NK-92 (cell line): Measurements from ENCODE around the gene COX19.

Experiments used
- DNase-seq: peaks from one replicate; lab custom pipeline; 2025; ENCODE audit not compliant: unreplicated experiment; lab: John Stamatoyannopoulos, UW

Gene COX19

DNA sequence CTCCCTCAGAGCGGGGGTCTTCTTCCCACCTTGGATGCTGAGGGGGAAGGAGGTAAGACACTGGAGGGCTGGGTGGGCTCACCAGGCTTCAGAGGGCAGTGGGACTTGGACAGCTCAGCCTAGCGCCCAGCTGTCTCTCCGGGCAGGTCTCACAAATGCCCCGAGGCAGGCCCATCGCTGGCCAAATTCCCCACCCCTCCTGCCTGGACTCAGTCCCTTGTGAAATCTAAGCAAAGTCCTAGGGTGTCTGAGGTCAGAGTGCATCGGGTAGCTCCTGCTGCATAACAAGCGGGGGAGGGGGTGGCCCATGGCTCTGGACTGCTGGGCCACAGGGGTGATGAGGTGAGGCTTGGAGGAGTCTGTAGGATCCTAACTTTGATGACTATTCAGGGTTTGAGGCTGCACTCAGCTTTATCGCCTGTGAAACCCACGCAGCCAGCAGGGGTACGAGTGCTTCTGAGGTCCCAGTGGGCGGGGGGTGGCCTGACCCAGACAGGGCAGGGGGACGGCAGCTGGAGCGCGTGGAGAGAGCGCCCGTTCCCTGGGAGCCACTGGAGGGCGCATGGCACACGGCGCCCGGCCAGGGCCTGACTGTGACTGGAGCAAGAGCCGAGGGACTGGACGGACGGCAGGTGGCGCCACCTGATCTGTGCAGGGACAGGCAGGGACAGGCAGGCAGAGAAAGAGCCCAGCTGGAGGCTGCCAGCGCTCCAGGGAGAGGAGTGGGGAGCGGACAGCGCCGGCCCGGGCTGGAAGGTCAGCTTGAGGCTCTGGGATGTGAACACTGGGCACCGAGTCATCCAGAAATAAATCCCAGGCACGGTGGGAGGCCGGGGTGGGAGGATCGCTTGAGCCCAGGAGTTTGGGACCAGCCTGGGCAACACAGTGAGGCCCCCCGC, 17.6 kb upstream of the COX19 start:
- peak; percentile 39 for DNase-seq

DNA sequence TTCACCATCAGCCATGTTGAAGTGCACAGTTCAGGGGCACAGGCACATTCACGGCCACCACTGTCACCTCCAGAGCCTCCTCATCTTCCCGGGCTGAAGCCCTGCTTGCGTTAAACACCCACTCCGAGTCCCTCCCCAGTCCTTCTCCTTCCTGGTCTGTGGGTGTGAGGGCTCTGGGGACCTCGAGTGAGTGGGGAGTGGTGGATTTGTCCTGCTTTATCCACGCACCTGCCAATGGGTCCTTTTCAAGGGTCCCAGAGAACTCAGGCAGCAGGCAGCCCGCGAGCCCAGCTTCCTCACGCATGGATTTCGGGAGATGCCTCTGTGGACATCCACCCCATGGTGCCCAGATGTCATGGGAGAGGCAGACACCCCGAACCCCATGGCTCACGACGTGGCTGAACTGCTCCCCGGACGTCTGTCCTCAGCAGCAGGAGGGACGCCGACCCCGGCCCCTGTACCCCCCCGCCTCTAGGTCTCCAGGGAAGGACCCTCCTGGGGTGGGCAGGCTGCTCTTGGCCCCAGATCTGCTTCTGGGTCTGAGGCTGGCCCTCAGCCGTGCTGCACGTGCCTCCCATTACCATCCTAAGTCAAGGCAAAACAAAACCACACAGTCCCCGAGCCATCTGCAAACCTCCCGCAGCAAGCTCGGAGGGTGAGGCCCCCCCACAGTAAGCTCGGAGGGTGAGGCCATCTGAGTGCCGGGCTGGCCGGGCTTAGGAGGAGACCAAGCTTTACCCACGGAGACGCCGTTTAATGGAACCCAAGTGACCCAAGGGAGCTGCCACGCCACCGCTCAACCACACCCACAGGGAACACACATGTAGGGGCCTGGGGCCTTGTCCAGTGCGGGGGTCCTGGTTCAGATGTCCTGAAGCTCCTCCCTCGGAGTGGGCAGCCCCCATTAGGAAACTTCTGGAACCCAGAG, 16.6 kb upstream of the COX19 start:
- no peak for DNase-seq

DNA sequence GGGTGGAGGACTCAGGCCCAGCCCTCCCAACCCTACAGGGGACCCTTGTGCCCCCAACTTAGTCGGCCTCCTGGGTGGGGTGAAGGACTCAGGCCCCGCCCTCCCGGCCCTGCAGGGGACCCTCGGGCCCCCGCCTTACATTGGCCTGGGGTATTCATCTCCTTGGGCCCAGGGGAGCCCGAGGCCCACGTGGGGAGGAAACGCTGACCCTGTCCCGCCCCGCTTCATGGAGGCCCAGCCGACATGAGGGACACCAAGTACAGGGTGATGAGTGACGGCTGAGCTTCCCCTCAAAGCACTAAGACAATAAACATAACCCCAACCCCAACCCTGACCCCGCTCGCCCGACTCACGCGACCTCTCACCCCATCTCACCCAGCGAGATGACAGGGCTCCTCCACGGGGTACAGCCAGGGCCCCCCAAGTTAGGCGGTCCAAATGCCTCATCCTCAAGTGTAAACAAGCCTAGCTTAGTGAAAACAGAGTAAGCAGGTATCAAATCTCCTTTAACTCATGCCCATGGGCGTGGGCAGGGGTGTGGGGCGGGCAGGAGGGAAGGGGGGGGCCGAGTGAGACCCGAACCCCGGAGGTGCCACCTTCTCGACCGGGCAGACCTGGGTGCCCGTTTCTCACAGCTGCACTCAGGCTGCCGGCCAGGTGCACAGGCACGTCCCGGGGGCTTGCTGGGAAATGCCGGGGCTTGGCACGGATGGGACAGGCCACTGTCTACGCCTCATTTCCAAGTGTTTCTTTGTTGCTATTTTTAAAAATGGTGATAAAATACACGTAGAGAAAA, 15.8 kb upstream of the COX19 start:
- DNase-seq = no peak

DNA sequence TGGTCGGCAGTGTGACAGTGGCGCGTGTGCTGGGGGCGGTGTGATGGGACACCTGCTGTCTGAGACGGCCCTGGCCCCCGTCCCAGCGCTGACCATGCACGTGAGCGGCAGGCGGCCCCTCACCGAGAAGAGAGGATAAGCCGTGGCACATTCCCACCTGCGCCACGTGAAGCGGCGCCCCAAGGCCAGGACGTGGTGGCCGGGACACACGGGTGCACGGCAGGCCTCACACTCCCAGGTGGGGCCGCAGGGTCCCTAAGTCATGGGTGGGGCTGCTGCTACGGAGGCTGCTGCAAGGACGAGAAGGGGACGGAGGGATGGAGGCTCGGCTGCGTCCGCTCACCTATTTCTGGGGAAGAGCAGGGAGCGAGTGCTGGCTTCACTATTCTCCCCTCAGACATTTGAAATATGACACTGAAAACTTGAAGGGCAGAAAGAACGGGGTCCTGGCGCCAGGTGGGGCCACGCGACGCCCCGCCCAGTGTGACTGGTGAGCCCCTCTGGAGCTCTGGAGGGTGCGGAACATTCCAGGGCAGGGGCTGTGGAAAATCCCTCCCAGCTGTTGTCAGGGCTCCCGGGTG, 15.1 kb upstream of the COX19 start:
- no peak for DNase-seq

DNA sequence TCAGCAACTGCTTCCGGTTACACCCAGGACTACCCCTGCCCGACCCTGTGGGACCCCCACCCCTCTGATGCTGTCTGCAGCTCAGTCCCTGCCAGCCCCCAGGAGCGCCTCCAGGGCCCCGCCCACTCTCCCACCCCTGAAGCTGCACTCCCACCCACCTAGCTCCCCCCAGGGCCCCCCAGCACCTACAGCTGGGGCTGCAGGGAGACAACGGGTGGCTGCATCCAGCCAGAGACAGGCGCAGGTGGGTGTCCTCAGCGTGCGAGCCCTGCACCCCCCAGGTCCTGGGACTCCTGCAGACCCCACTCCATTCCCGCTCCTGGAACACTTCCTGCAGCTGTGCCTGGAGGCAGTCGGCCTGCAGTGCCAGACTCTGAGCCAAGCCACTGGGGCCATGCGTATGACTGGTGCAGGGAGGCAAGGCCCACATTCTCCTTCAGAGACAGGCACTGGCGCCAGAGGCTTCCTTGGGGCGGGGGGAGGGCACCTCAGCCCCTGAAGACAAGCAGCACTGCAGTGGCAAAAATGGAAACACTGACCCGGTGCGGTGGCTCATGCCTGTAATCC, 13.7 kb upstream of the COX19 start:
- no peak for DNase-seq

DNA sequence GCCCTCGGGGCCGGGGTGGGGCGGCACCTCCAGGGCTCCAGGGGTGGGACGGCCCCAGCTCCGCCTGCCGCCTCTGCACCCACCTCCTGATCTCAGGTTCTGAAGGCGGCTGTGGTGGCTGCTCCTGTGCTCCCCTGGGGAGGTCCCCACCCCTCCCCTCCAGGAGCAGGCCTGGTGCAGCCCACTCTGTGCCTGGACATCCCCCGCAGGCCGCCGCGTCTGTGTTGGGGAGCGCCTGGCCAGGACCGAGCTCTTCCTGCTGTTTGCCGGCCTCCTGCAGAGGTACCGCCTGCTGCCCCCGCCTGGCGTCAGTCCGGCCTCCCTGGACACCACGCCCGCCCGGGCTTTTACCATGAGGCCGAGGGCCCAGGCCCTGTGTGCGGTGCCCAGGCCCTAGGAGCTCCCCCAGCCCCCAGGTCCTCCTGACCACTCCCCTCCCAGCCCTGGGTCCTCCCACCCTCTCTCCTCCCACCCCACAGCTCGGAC, 13.1 kb upstream of the COX19 start:
- DNase-seq = no peak

DNA sequence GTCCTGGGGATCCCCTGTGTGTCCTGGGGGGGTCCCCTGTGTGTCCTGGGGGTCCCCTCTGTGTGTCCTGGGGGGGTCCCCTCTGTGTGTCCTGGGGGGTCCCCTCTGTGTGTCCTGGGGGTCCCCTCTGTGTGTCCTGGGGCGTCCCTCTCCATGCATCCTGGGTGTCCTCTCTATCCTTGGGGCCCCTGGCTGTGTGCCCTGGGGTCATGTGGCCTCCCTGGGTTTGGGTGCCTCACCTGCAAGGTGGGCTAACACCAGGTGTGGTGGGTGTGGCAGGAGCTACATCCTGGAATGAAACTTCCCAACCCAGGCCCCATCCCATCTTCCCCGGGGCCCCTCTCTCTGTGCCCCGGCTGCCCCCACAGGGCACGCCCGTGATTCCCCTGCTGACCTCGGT, 12.6 kb upstream of the COX19 start:
- no peak for DNase-seq

DNA sequence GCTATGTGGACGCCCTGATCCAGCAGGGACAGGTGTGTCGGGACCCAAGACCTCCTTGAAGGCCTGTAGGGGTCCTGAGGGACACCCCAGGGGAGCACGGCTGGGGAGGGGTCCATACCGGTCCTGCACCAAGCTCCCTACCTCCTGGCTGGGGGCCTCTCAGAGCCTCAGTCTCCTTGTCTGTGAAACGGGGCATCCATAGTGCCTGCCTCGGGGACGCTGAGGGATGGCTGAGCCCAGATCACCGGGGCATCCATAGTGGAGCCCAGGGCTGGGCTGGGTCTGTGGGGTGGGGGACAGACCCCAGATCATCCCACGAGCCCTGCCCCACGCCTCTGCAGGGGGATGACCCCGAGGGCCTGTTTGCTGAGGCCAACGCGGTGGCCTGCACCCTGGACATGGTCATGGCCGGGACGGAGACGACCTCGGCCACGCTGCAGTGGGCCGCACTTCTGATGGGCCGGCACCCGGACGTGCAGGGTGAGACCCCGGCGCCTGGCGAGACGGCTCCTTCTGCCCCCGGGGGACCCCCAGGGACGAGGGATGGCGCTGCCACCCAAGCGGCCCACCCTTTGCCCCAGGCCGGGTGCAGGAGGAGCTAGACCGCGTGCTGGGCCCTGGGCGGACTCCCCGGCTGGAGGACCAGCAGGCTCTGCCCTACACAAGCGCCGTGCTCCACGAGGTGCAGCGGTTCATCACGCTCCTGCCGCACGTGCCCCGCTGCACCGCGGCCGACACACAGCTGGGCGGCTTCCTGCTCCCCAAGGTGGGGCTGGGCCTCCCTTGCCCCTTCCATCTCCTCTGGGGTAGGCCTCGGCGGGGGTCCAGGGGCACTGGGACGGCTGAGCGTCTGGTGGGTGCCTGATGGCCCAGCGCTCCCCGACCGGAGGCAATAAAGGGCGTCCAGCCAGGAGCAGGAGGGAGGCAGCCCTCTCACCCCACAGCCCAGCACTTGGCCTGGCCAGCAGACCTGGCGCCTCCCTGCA, 11.7 kb upstream of the COX19 start:
- DNase-seq = no peak

DNA sequence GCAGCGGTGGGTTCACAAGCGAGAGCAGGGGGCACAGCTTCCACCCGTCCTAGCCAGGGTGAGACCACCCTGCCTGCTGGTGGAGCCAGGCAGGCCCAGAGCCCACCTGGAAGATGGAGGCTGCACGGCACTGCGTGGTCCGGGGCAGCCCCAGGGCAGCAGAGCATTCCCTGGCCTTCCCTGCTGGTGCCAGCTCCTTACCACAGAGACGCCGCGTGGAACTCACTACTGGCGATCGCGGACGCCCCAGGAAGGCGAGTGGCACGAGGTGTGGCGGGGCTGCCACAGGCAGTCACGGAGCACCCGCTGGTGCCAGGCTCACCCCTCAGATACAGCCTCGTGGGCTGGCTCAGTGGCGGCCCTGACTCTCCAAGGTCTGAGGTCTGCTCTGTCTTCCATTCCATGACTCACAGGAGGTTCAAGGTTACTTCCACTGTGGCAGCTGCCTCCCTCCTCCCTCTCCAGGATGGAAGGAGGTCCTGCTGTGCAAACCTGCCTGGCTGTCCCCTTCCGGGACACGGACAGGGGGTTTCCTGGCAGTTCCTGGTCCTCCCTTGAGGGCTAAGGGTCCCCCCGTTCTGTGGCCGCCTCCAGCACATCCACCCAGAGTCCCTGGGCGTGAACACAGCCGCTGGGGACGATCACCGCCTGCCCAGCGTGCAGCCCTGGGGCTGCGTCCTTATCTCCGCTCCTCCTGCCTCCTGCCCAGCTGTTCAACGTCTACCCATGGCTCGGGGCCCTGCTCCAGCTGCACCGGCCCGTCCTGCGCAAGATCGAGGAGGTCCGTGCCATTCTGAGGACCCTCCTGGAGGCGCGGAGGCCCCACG, 10.8 kb upstream of the COX19 start:
- DNase-seq = no peak

DNA sequence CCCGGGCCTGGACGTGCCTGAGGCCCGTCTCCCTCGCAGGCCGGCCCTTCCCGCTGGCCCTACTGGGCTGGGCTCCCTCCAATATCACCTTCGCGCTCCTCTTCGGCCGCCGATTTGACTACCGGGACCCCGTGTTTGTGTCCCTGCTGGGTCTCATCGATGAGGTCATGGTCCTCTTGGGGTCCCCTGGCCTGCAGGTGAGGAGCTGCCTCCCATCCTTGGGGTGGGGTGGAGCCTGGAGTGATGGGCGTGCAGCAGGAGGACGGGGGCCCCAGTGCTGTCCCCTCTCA, 9.7 kb upstream of the COX19 start:
- DNase-seq = no peak

DNA sequence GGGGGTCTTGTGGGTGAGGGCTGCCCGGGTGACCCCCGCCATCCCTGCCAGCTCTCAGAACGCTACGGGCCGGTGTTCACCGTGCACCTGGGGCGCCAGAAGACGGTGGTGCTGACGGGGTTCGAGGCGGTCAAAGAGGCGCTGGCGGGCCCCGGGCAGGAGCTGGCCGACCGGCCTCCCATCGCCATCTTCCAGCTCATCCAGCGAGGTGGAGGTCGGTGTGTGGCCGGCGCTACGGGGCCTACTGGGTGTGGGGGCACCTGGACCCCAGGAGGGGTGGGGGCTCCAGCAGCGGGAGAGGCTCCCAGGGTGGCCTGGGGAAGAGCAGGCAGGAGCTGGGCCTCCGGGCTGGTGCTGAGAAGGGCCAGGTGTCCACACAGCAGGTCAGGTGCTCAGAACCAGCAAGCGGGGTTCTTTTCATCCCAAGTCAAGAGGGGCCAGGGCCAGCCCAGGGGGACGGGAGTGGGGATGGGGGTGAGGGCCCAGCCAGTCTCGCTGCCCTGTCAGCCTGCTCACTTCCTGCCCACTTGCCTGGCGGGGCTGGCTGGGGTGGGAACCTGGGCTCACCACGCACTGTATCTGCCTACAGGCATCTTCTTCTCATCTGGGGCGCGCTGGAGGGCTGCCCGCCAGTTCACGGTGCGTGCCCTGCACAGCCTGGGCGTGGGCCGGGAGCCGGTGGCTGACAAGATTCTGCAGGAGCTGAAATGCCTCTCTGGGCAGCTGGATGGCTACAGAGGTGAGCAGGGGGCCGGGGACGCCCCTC, 9.2 kb upstream of the COX19 start:
- DNase-seq = no peak

DNA sequence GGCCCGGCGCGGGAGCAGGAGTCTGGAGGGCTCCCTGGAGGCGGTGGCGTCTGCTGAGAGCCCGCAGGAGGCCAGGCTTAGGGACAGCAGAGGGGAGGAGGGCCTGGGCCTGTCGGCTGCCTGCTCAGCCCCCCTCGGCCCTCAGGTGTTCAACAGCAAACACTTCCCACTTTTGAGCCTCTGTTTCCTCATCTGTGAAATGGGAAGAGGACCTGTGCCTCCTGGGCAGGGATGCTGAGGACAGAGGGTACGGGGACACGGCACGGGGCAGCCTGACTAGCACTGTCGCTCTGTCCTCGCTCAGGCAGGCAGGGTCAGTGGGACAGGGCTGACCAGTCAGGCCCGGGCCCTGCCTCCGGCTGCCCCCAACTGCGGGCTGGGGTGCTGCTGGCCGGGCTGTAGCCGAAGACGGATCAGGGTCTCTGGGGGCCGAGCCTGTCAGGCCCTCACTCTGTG, 8.3 kb upstream of the COX19 start:
- DNase-seq = no peak

DNA sequence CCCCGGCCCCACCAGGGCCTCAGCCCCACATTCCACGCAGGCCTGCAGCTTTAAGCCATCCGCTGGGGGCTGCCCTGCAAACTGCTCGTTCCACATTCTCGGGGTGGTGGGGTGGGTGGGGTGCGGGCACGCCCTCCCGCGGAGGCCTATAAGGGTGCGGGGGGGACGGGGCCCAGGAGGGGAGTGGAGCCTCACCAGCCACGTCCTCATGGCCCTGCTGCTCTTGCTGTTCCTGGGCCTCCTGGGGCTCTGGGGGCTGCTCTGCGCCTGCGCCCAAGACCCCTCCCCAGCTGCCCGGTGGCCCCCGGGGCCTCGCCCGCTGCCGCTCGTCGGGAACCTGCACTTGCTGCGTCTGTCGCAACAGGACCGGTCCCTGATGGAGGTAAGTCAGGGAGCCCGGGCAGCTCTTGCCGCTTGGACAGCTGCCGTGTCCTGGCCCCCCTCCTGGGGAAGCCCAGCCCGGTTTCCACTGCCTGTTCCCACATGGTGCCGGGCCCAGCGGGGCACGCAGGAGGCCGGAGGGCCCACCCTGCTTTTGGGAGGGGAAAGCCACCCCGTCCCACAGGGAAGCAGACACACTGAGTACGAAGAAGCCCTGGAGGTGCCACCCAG, 7.8 kb upstream of the COX19 start, which contains the start of gene CYP2W1:
Gene CYP2W1 (plus strand): TSS at position 178 of the 612 bp plus-strand sequence. CDS start 31 bp downstream, at position 209.
- no peak for DNase-seq

DNA sequence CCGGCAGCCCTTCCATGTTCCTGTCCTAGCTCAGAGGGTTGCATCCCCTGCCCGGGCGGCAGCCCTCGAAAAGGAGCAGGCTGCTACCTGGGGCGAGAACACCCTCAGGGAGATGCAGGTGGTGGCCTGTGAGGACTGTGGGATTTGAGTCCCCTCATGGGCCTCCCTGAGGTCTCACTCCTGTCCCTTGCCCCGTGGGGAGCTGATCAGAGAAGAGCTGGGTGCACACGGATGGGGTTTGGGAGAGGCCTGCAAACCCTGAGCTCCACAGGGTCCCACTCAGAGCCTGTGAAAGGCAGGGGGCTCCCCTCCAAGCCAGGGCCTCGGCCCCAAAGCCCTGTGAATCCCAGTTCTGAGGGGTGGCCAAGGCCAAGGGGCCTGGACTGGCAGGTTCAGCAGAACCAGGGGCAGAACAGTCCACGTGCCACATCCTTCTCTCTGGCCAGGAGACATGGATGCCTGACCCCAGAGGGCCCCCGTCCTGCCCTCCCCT, 7.2 kb upstream of the COX19 start:
- DNase-seq = no peak

DNA sequence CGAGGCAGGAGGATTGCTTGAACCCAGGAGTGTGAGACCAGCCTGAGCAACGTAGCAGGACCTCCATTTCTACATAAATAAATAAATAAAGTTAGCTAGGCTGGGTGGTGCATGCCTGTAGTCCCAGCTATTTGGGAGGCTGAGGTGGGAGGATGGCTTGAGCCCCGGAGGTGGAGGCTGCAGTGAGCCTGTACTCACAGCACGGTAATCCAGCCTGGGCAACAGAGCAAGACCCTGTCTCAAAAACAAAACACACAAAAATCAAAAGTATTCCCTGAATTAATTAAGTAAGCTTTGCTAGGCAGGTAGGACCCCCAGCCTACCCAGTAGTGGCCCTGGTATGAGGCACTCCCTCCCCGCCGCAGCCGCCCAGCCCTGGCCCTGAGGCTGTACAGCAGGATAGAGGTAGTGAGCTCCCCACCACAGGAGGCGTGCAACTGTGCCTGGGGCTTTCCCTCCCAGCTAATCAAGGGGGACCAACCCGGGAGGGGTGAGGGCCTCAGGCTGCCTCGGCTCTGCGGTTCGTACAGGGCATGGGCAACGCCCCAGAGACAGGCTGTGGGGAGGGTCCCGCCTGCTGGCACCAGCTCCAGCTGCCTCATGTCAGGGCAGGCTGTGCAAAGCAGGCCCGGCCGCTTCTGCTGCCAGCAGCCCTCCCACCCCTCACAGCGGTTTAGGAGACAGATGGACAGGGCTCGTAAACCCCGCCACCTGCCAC, 6.6 kb upstream of the COX19 start:
- no peak for DNase-seq

DNA sequence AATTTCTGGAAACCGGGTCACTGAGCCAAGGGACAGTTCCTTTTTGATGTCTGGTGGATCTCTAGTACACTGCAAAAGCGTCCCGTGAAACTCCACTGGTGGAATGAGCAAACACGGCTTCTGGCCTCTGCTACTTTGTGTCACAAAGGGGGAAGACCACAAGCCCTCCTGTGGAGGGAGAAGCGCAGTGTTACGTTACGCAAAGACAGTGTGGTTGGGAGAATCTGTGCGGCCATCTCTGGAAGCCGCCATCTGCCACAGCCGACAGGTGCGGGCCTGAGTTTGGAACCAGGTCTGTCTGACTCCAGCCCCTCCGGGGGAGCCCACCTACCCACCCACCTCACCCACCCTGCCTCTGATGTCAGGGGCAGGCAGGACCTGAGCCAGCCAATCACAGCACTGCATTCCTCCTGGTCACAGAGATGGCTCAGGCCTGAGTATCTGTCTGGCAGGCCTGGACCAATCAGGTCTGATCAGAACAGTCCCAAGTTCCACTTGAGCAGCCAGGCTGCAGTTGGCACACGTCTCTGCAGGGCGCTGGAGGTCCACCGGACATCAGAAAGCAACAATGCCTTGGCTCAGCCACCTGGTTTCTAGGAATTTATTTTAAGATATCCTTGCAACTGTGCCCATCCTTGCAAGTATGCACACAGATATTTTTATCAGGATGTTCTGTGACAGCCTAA, 4.7 kb upstream of the COX19 start:
- no peak for DNase-seq
